ENCODE measurements around the gene CELF4. TPM values are rescaled to one million over a fixed set of nuclear protein-coding genes. Genes with fewer than 3 reads are reported as not detected.

Gene CELF4
- total and polyA plus RNA-seq, 5 donors from 2014 or later, result 0.08 to 0.30 (median 0.08) TPM; not detected in 2

GRCh38 chr18:37545461-37546271 is 19.9 kb downstream of the CELF4 start:
- Histone ChIP-seq H3K4me3 (ENCODE audit: low read depth, low read length) (no peak overlapping the region), H3K36me3 (ENCODE audit: control insufficient read depth, insufficient read depth, low read length) (no peaks in the 10 kb centered on the region), H3K9me3 (ENCODE audit: control insufficient read depth in 2 of 2, low read length in 2 of 2) (no peaks in the 10 kb centered on the region), H3K27me3 (ENCODE audit: control insufficient read depth, insufficient read depth, low read length) (no peaks in the 10 kb centered on the region), H3K27ac (ENCODE audit: insufficient read depth, low read length, poor library complexity, severe bottlenecking) (no peak overlapping the region), H3K4me1 (ENCODE audit: control insufficient read depth, insufficient read depth, low read length, poor library complexity, severe bottlenecking) (no peaks in the 10 kb centered on the region)
- Mint-ChIP-seq H3K27me3 (no peaks in the 10 kb centered on the region), H3K36me3 (no peaks in the 10 kb centered on the region), H3K9me3 (peaks cover 0 to 6% (median 0%) of the 10 kb centered on the region in 7 donors), H3K4me1 (no peaks in the 10 kb centered on the region), H3K27ac (no peak overlapping the region), H3K4me3 (no peak overlapping the region)
- DNase-seq (no peak), ATAC-seq (ENCODE audit: low read depth in 2 of 2) (no peak)

GRCh38 chr18:37544713-37545112 is 20.9 kb downstream of the CELF4 start:
- Mint-ChIP-seq H3K36me3 (no peaks in the 10 kb centered on the region), H3K4me1 (no peaks in the 10 kb centered on the region), H3K27ac (no peak overlapping the region), H3K27me3 (no peaks in the 10 kb centered on the region), H3K9me3 (peaks cover 0 to 6% (median 0%) of the 10 kb centered on the region in 7 donors), H3K4me3 (no peak overlapping the region)
- no peaks in the 10 kb centered on the region for H3K27me3 ChIP-seq (ENCODE audit: control insufficient read depth, insufficient read depth, low read length)
- H3K4me1 ChIP-seq (ENCODE audit: control insufficient read depth, insufficient read depth, low read length, poor library complexity, severe bottlenecking), result no peaks in the 10 kb centered on the region
- no peak overlapping the region for H3K27ac ChIP-seq (ENCODE audit: insufficient read depth, low read length, poor library complexity, severe bottlenecking)
- H3K4me3 ChIP-seq (ENCODE audit: low read depth, low read length), result no peak overlapping the region
- ATAC-seq (ENCODE audit: low read depth in 2 of 2), result no peak
- H3K36me3 ChIP-seq (ENCODE audit: control insufficient read depth, insufficient read depth, low read length), result no peaks in the 10 kb centered on the region
- DNase-seq, result no peak
- H3K9me3 ChIP-seq (ENCODE audit: control insufficient read depth in 2 of 2, low read length in 2 of 2), result no peaks in the 10 kb centered on the region

- H3K4me3 ChIP-seq (ENCODE audit: low read depth, low read length), result no peak overlapping the region
- no peak overlapping the region for H3K27ac Mint-ChIP-seq
- no peaks in the 10 kb centered on the region for H3K4me1 ChIP-seq (ENCODE audit: control insufficient read depth, insufficient read depth, low read length, poor library complexity, severe bottlenecking)
- no peak for ATAC-seq (ENCODE audit: low read depth in 2 of 2)
- H3K36me3 ChIP-seq (ENCODE audit: control insufficient read depth, insufficient read depth, low read length), result no peaks in the 10 kb centered on the region
- no peak overlapping the region for H3K27ac ChIP-seq (ENCODE audit: insufficient read depth, low read length, poor library complexity, severe bottlenecking)
- peaks cover 0 to 6% (median 0%) of the 10 kb centered on the region in 7 donors for H3K9me3 Mint-ChIP-seq
- DNase-seq, result no peak
- peaks cover under 1% of the 10 kb centered on the region for H3K27me3 Mint-ChIP-seq
- H3K4me1 Mint-ChIP-seq, result no peaks in the 10 kb centered on the region
- no peaks in the 10 kb centered on the region for H3K27me3 ChIP-seq (ENCODE audit: control insufficient read depth, insufficient read depth, low read length)
- no peaks in the 10 kb centered on the region for H3K9me3 ChIP-seq (ENCODE audit: control insufficient read depth in 2 of 2, low read length in 2 of 2)
- no peaks in the 10 kb centered on the region for H3K36me3 Mint-ChIP-seq
- no peak overlapping the region for H3K4me3 Mint-ChIP-seq
These were observed 21.4 kb downstream of the CELF4 start for GRCh38 chr18:37544217-37544616.

GRCh38 chr18:37543321-37543720 is 22.3 kb downstream of the CELF4 start:
- Histone ChIP-seq H3K4me3 (ENCODE audit: low read depth, low read length) (no peak overlapping the region), H3K36me3 (ENCODE audit: control insufficient read depth, insufficient read depth, low read length) (no peaks in the 10 kb centered on the region), H3K4me1 (ENCODE audit: control insufficient read depth, insufficient read depth, low read length, poor library complexity, severe bottlenecking) (no peaks in the 10 kb centered on the region), H3K27ac (ENCODE audit: insufficient read depth, low read length, poor library complexity, severe bottlenecking) (no peak overlapping the region), H3K27me3 (ENCODE audit: control insufficient read depth, insufficient read depth, low read length) (no peaks in the 10 kb centered on the region), H3K9me3 (ENCODE audit: control insufficient read depth in 2 of 2, low read length in 2 of 2) (no peaks in the 10 kb centered on the region)
- Mint-ChIP-seq H3K4me3 (no peak overlapping the region), H3K27me3 (peaks cover 7% of the 10 kb centered on the region), H3K9me3 (peaks cover 0 to 6% (median 0%) of the 10 kb centered on the region in 7 donors), H3K36me3 (no peaks in the 10 kb centered on the region), H3K27ac (no peak overlapping the region), H3K4me1 (peaks cover 0 to under 1% (median 0%) of the 10 kb centered on the region in 4 donors)
- DNase-seq (no peak), ATAC-seq (ENCODE audit: low read depth in 2 of 2) (no peak)

- Mint-ChIP-seq H3K9me3 (peaks cover 0 to 6% (median 0%) of the 10 kb centered on the region in 7 donors), H3K27me3 (peaks cover 9% of the 10 kb centered on the region), H3K4me3 (no peak overlapping the region), H3K27ac (no peak overlapping the region), H3K36me3 (no peaks in the 10 kb centered on the region), H3K4me1 (peaks cover 0 to 4% (median 0%) of the 10 kb centered on the region in 4 donors)
- Histone ChIP-seq H3K4me1 (ENCODE audit: control insufficient read depth, insufficient read depth, low read length, poor library complexity, severe bottlenecking) (no peaks in the 10 kb centered on the region), H3K27me3 (ENCODE audit: control insufficient read depth, insufficient read depth, low read length) (no peaks in the 10 kb centered on the region), H3K36me3 (ENCODE audit: control insufficient read depth, insufficient read depth, low read length) (no peaks in the 10 kb centered on the region), H3K27ac (ENCODE audit: insufficient read depth, low read length, poor library complexity, severe bottlenecking) (no peak overlapping the region), H3K9me3 (ENCODE audit: control insufficient read depth in 2 of 2, low read length in 2 of 2) (no peaks in the 10 kb centered on the region), H3K4me3 (ENCODE audit: low read depth, low read length) (no peak overlapping the region)
- ATAC-seq (ENCODE audit: low read depth in 2 of 2) (no peak), DNase-seq (no peak)
These were observed 24.1 kb downstream of the CELF4 start for GRCh38 chr18:37541517-37541916.

GRCh38 chr18:37540424-37541138 is 25.0 kb downstream of the CELF4 start:
- H3K4me1 Mint-ChIP-seq, result peaks cover 0 to 4% (median 0%) of the 10 kb centered on the region in 4 donors
- H3K4me3 Mint-ChIP-seq, result no peak overlapping the region
- H3K27me3 ChIP-seq (ENCODE audit: control insufficient read depth, insufficient read depth, low read length), result no peaks in the 10 kb centered on the region
- no peaks in the 10 kb centered on the region for H3K9me3 ChIP-seq (ENCODE audit: control insufficient read depth in 2 of 2, low read length in 2 of 2)
- no peak overlapping the region for H3K27ac Mint-ChIP-seq
- DNase-seq, result no peak
- no peaks in the 10 kb centered on the region for H3K36me3 ChIP-seq (ENCODE audit: control insufficient read depth, insufficient read depth, low read length)
- peaks cover 0 to 6% (median 0%) of the 10 kb centered on the region in 7 donors for H3K9me3 Mint-ChIP-seq
- H3K4me3 ChIP-seq (ENCODE audit: low read depth, low read length), result no peak overlapping the region
- H3K27me3 Mint-ChIP-seq, result peaks cover 9% of the 10 kb centered on the region
- no peaks in the 10 kb centered on the region for H3K36me3 Mint-ChIP-seq
- no peaks in the 10 kb centered on the region for H3K4me1 ChIP-seq (ENCODE audit: control insufficient read depth, insufficient read depth, low read length, poor library complexity, severe bottlenecking)
- no peak for ATAC-seq (ENCODE audit: low read depth in 2 of 2)
- H3K27ac ChIP-seq (ENCODE audit: insufficient read depth, low read length, poor library complexity, severe bottlenecking), result no peak overlapping the region

GRCh38 chr18:37539236-37539635 is 26.4 kb downstream of the CELF4 start:
- Histone ChIP-seq H3K4me3 (ENCODE audit: low read depth, low read length) (no peak overlapping the region), H3K36me3 (ENCODE audit: control insufficient read depth, insufficient read depth, low read length) (no peaks in the 10 kb centered on the region), H3K4me1 (ENCODE audit: control insufficient read depth, insufficient read depth, low read length, poor library complexity, severe bottlenecking) (no peaks in the 10 kb centered on the region), H3K9me3 (ENCODE audit: control insufficient read depth in 2 of 2, low read length in 2 of 2) (no peaks in the 10 kb centered on the region), H3K27me3 (ENCODE audit: control insufficient read depth, insufficient read depth, low read length) (no peaks in the 10 kb centered on the region), H3K27ac (ENCODE audit: insufficient read depth, low read length, poor library complexity, severe bottlenecking) (no peak overlapping the region)
- DNase-seq (no peak), ATAC-seq (ENCODE audit: low read depth in 2 of 2) (no peak)
- Mint-ChIP-seq H3K9me3 (peaks cover 0 to 6% (median 0%) of the 10 kb centered on the region in 7 donors), H3K4me1 (peaks cover 0 to 4% (median 0%) of the 10 kb centered on the region in 4 donors), H3K4me3 (no peak overlapping the region), H3K27ac (no peak overlapping the region), H3K36me3 (no peaks in the 10 kb centered on the region), H3K27me3 (peaks cover 9% of the 10 kb centered on the region)
